GM04504 (cell line): ENCODE results near the gene AP4M1.
A peak's percentile ranks its signal among the peaks of the same experiment; 100 is the strongest.

ENCODE experiments used
- DNase-seq: peaks from one replicate; pipeline ENCODE4 v3.0.0-alpha.2; 2012; ENCODE audit warnings: low read depth

Gene AP4M1

GRCh38 chr7:100087055-100087750, 14.2 kb upstream of the AP4M1 start:
- DNase-seq = peak; percentile 97

- DNase-seq = no peak
Measured at GRCh38 chr7:100088095-100088620, 13.3 kb upstream of the AP4M1 start.

- peak; percentile 55 for DNase-seq
Measured at GRCh38 chr7:100088621-100089457, 12.6 kb upstream of the AP4M1 start, which contains the start of gene COPS6. TSS of gene COPS6 (plus strand) at chr7:100088969. CDS start at chr7:100088991, 22 bp downstream.

- DNase-seq = no peak
Measured at GRCh38 chr7:100089458-100090196, 11.8 kb upstream of the AP4M1 start.

- no peak for DNase-seq
Measured at GRCh38 chr7:100090527-100091410, 10.7 kb upstream of the AP4M1 start.

- no peak for DNase-seq
Measured at GRCh38 chr7:100091411-100092181, 9.8 kb upstream of the AP4M1 start.

GRCh38 chr7:100093054-100093453, 8.4 kb upstream of the AP4M1 start:
- DNase-seq = no peak

GRCh38 chr7:100093498-100093897, 7.9 kb upstream of the AP4M1 start:
- no peak for DNase-seq

- no peak for DNase-seq
Measured at GRCh38 chr7:100093925-100094486, 7.4 kb upstream of the AP4M1 start.

GRCh38 chr7:100095289-100095688, 6.2 kb upstream of the AP4M1 start:
- DNase-seq = no peak

- no peak for DNase-seq
Measured at GRCh38 chr7:100095704-100096103, 5.7 kb upstream of the AP4M1 start.

- DNase-seq = no peak
Measured at GRCh38 chr7:100098913-100099312, 2.5 kb upstream of the AP4M1 start.

GRCh38 chr7:100099452-100099851, 2.0 kb upstream of the AP4M1 start:
- DNase-seq = no peak

- DNase-seq = peak; percentile 96
Measured at GRCh38 chr7:100100420-100101015, 925 bp upstream of the AP4M1 start.

GRCh38 chr7:100102950-100103840, 1.8 kb downstream of the AP4M1 start:
- DNase-seq = no peak

- DNase-seq = no peak
Measured at GRCh38 chr7:100105534-100105933, 4.1 kb downstream of the AP4M1 start.

- no peak for DNase-seq
Measured at GRCh38 chr7:100106633-100107032, 5.2 kb downstream of the AP4M1 start.

GRCh38 chr7:100107125-100107737, 5.8 kb downstream of the AP4M1 start:
- DNase-seq = no peak
